OCI-LY1 (cell line): ENCODE data around the gene RILPL2.
"Not testable (repeated sequence)": the region's sequence is repeated elsewhere in the genome, so short reads cannot be mapped to it uniquely, and the experiment has no call there.

Source experiments
- H2AFZ ChIP-seq: fragments of 200-600 bp; sonication (generic), shearing (Covaris generic); 2 replicates; pipeline ENCODE4 v1.6.0; 2014; ENCODE audit warnings: antibody characterized with exemption, mild to moderate bottlenecking, low read length
- H3F3A ChIP-seq: fragments of 200-600 bp; sonication (generic), shearing (Covaris generic); 2 replicates; pipeline ENCODE4 v1.6.0; 2014; ENCODE audit warnings: mild to moderate bottlenecking, antibody characterized with exemption, low read length, moderate library complexity; ENCODE audit not compliant: insufficient read depth
- H3K27ac ChIP-seq: fragments of 200-600 bp; sonication (generic); 2 replicates; pipeline ENCODE4 v1.5.1; 2014; ENCODE audit warnings: low read length, mixed run types, mild to moderate bottlenecking, low read depth; ENCODE audit not compliant: poor library complexity, severe bottlenecking
- H3K27me3 ChIP-seq: fragments of 200-600 bp; sonication (generic); 2 replicates; pipeline ENCODE4 v1.6.0; 2014; ENCODE audit warnings: antibody characterized with exemption, mild to moderate bottlenecking, low read length, moderate library complexity; ENCODE audit not compliant: insufficient read depth
- H3K36me3 ChIP-seq: fragments of 200-600 bp; sonication (generic); 2 replicates; pipeline ENCODE4 v1.6.1; 2014; ENCODE audit warnings: mild to moderate bottlenecking, antibody characterized with exemption, low read length, moderate library complexity, mixed read lengths; ENCODE audit not compliant: insufficient read depth
- H3K4me1 ChIP-seq: fragments of 200-600 bp; sonication (generic); 2 replicates; pipeline ENCODE4 v1.5.1; 2014; ENCODE audit warnings: mild to moderate bottlenecking, low read length, moderate library complexity; ENCODE audit not compliant: insufficient read depth, severe bottlenecking
- H3K4me2 ChIP-seq: fragments of 200-600 bp; sonication (generic), shearing (Covaris generic); 2 replicates; pipeline ENCODE4 v1.6.1; 2014; ENCODE audit warnings: low read length
- H3K4me3 ChIP-seq: fragments of 200-600 bp; sonication (generic); 2 replicates; pipeline ENCODE4 v1.5.1; 2014; ENCODE audit warnings: low read length, low read depth, mild to moderate bottlenecking, mixed read lengths; ENCODE audit not compliant: poor library complexity, severe bottlenecking
- H3K79me2 ChIP-seq: fragments of 200-600 bp; shearing (Covaris generic); 2 replicates; pipeline ENCODE4 v1.6.1; 2016; ENCODE audit warnings: mixed run types, low read length, mixed read lengths; ENCODE audit not compliant: insufficient read depth
- H3K9ac ChIP-seq: fragments of 200-600 bp; sonication (generic), shearing (Covaris generic); 2 replicates; pipeline ENCODE4 v1.6.1; 2014; ENCODE audit warnings: mild to moderate bottlenecking, low read length, mixed read lengths
- H3K9me2 ChIP-seq: fragments of 200-600 bp; sonication (generic), shearing (Covaris generic); 2 replicates; pipeline ENCODE4 v1.6.1; 2014; ENCODE audit warnings: low read depth, mild to moderate bottlenecking, low read length, mixed read lengths
- H3K9me3 ChIP-seq: fragments of 200-600 bp; shearing (Covaris generic); 2 replicates; pipeline ENCODE4 v1.6.1; 2014; ENCODE audit warnings: low read length, mixed read lengths
- H4K20me1 ChIP-seq: fragments of 200-600 bp; sonication (generic), shearing (Covaris generic); 2 replicates; pipeline ENCODE4 v1.6.0; 2016; ENCODE audit warnings: mild to moderate bottlenecking, low read length; ENCODE audit not compliant: insufficient read depth
- EZH2 ChIP-seq: fragments of 200-600 bp; sonication (generic), shearing (Covaris generic); IDR thresholded peaks from 2 replicates; pipeline ENCODE4 v1.8.0; 2017; ENCODE audit warnings: borderline replicate concordance, mixed run types, mild to moderate bottlenecking, antibody characterized with exemption, low read length, moderate library complexity, mixed read lengths
- TF ChIP-seq, protein P1 (sequence below): fragments of 200-600 bp; sonication (generic), shearing (Covaris generic); IDR thresholded peaks from 2 replicates; pipeline ENCODE4 v1.5.1; 2017; ENCODE audit warnings: mild to moderate bottlenecking, antibody characterized with exemption, low read length, moderate library complexity, mixed read lengths

Gene RILPL2

DNA sequence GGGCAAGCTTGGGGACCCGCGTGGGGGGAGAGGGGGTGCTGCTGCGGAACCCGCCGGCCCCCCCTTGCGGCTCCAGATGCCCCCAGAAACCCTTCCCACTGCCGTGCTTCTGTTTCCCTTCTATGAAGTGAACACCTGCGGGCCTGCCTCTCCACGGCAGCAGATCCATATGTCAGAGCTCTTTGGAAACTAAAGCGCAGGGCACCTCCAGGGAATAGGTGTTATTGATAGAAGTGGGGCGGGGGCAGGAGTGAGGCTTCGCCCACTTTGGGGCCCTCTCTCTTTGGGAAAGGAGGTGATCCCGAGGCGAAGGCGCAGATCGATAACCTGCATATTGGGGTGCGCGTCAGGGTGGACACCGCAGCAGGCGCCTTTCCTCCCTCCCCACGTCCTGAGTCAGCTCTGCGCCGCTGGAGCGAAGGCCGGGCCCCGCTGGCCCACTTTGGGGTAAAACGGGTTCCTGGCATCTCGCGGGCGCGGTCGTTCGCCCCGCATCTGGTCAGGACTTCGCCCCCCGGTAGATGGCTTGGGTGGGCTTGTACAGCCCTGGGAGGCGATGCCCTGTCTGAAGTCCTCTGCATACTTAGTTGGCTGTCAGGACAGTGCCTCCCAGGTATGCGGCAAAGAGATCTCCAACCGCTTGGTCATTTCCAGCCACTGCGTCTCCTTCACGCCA lies 52.0 kb downstream of the RILPL2 start:
- peak overlapping the region; percentile 89 for H3K4me3 ChIP-seq
- H2AFZ ChIP-seq: 0 out of 2 replicates have a peak overlapping the region, but pooled peaks have one; percentile 18
- H3K9me2 ChIP-seq: no peaks in the 10 kb centered on the region
- no peaks in the 10 kb centered on the region for H3K36me3 ChIP-seq
- peaks cover 31% of the 10 kb centered on the region for H3K4me1 ChIP-seq
- TF ChIP-seq EZH2: no peak
- TF ChIP-seq, protein P1, sequence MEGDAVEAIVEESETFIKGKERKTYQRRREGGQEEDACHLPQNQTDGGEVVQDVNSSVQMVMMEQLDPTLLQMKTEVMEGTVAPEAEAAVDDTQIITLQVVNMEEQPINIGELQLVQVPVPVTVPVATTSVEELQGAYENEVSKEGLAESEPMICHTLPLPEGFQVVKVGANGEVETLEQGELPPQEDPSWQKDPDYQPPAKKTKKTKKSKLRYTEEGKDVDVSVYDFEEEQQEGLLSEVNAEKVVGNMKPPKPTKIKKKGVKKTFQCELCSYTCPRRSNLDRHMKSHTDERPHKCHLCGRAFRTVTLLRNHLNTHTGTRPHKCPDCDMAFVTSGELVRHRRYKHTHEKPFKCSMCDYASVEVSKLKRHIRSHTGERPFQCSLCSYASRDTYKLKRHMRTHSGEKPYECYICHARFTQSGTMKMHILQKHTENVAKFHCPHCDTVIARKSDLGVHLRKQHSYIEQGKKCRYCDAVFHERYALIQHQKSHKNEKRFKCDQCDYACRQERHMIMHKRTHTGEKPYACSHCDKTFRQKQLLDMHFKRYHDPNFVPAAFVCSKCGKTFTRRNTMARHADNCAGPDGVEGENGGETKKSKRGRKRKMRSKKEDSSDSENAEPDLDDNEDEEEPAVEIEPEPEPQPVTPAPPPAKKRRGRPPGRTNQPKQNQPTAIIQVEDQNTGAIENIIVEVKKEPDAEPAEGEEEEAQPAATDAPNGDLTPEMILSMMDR: no peak
- H3K27ac ChIP-seq: peak overlapping the region; percentile 11
- H4K20me1 ChIP-seq: no peaks in the 10 kb centered on the region
- H3K9me3 ChIP-seq: no peaks in the 10 kb centered on the region
- no peaks in the 10 kb centered on the region for H3F3A ChIP-seq
- peak overlapping the region; percentile 95 for H3K4me2 ChIP-seq
- peak overlapping the region; percentile 90 for H3K9ac ChIP-seq
- peaks cover 24% of the 10 kb centered on the region for H3K79me2 ChIP-seq
- no peaks in the 10 kb centered on the region for H3K27me3 ChIP-seq

DNA sequence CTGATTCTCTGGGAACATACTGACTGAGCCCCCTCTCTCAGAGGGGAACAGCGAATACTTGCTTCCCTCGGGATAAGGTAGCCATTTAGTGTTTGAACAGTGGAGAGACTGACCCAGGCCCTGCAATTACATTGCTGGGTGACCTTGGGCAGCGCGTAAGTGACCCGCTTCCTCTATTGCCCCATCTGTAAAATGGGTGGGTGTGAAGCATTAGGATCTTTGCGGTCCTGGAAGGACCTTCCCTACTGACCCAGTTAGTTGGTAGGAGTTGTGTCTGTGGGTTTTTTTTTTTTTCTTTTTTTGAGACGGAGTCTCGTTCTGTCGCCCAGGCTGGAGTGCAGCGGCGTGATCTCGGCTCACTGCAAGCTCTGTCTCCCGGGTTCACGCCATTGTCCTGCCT lies 53.8 kb downstream of the RILPL2 start:
- Histone ChIP-seq H3K4me1 (peaks cover 25% of the 10 kb centered on the region), H4K20me1 (no peaks in the 10 kb centered on the region), H3K36me3 (no peaks in the 10 kb centered on the region), H3K27me3 (no peaks in the 10 kb centered on the region), H3K9ac (no peak overlapping the region), H3K9me3 (no peaks in the 10 kb centered on the region), H3K4me3 (no peak overlapping the region), H3K27ac (no peak overlapping the region), H3F3A (no peaks in the 10 kb centered on the region), H3K9me2 (no peaks in the 10 kb centered on the region), H2AFZ (no peak overlapping the region), H3K79me2 (peaks cover 23% of the 10 kb centered on the region), H3K4me2 (no peak overlapping the region)
- TF ChIP-seq EZH2: no peak
- TF ChIP-seq, protein P1: no peak

DNA sequence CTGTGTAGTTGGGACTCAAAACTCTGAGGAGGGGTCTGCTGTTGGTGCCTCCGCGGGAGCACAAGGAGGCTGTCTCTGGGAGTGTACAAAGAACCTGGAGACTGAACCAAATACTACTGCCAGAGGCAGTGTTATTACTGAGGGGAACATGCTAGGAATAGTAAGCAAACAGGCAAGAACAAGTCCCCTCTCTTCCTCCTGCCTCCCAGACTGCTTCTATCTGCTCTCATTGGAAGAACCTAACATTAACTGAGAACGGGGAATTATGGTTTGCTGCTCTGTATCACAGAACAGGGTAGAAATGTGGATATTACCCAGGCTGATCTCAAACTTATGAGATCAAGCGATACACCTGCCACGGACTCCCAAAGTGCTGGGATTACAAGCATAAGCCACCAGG lies 57.1 kb downstream of the RILPL2 start:
- Histone ChIP-seq H2AFZ (no peak overlapping the region), H3K27me3 (no peaks in the 10 kb centered on the region), H4K20me1 (no peaks in the 10 kb centered on the region), H3K9ac (no peak overlapping the region), H3K4me1 (no peaks in the 10 kb centered on the region), H3K4me2 (no peak overlapping the region), H3K9me2 (no peaks in the 10 kb centered on the region), H3K9me3 (no peaks in the 10 kb centered on the region), H3F3A (no peaks in the 10 kb centered on the region), H3K4me3 (no peak overlapping the region), H3K79me2 (peaks cover 1% of the 10 kb centered on the region; the same call in 1 of the 2 replicates), H3K36me3 (no peaks in the 10 kb centered on the region), H3K27ac (no peak overlapping the region)
- no peak for TF ChIP-seq EZH2
- TF ChIP-seq, protein P1: no peak

DNA sequence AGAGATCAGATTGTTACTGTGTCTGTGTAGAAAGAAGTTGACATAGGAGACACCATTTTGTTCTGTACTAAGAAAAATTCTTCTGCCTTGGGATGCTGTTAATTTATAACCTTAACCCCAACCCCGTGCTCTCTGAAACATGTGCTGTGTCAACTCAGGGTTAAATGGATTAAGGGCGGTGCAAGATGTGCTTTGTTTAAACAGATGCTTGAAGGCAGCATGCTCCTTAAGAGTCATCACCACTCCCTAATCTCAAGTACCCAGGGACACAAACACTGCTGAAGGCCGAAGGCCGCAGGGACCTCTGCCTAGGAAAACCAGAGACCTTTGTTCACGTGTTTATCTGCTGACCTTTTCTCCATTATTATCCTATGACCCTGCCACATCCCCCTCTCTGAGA lies 64.1 kb downstream of the RILPL2 start:
- not testable (repeated sequence) for H3K36me3 ChIP-seq, H4K20me1 ChIP-seq, H3K9me2 ChIP-seq, H3K4me1 ChIP-seq, H3K9me3 ChIP-seq, H3K4me2 ChIP-seq, H2AFZ ChIP-seq, H3K27ac ChIP-seq, H3K79me2 ChIP-seq, H3K9ac ChIP-seq, H3F3A ChIP-seq, H3K4me3 ChIP-seq, H3K27me3 ChIP-seq

DNA sequence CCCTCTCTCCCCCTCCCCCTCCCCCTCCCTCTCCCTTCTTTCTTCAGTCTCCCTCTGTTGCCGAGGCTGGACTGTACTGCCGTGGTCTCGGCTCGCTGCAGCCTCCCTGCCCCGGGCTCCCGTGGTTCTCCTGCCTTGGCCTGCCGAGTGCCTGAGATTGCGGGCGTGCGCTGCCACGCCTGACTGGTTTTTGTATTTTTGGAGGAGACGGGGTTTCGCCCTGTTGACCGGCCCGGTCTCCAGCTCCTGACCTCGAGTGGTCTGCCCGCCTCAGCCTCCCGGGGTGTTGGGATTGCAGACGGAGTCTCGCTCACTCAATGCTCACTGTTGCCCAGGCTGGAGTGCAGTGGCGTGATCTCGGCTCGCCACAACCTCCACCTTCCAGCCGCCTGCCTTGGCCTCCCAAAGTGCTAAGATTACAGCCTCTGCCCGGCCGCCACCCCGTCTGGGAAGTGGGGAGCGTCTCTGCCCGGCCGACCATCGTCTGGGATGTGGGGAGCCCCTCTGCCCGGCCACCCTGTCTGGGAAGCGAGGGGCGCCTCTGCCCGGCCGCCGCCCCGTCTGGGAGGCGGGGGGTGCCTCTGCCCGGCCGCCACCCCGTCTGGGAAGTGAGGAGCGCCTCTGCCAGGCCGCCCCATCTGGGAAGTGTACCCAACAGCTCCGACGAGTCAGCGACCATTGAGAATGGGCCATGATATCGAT lies 64.7 kb downstream of the RILPL2 start:
- not testable (repeated sequence) for H4K20me1 ChIP-seq, H3K4me3 ChIP-seq, H3K9me2 ChIP-seq, H3K36me3 ChIP-seq, H3F3A ChIP-seq, H3K4me1 ChIP-seq, H3K4me2 ChIP-seq, H3K27me3 ChIP-seq, H3K9ac ChIP-seq, H3K27ac ChIP-seq, H3K79me2 ChIP-seq, H2AFZ ChIP-seq, H3K9me3 ChIP-seq
